Frontal cortex (tissue), 4 donors: ENCODE results near the gene ELL. TPM values are rescaled to one million over a fixed set of nuclear protein-coding genes. Genes with fewer than 3 reads are reported as not detected.

Source experiments
- DNase-seq, 2 donors: peaks; one replicate each; pipeline ENCODE4 v3.0.0; 2012; ENCODE audit warnings: low spot score in 2 of 2
- FAIRE-seq: peaks from 2 replicates; lab custom pipeline; 2012; peaks lifted over from hg19 to GRCh38; lab: Jason Lieb, UNC
- total RNA-seq: library from RNA; depleted of rRNA; stranded (reverse); fragments of >200 nt; gene quantifications from one replicate; pipeline ENCODE4 v1.2.3, GENCODE V29; 2014
- donor health status: control.
- donor health status: control.
- donor health status: control.

Gene ELL
- total RNA-seq, 1 donor from 2014 or later, result 7.7 TPM

- FAIRE-seq (no peak), DNase-seq (no peak)
Observed at GRCh38 chr19:18439025-18439909, 82.6 kb downstream of the ELL start.

GRCh38 chr19:18438331-18439024 is 83.4 kb downstream of the ELL start:
- FAIRE-seq (no peak), DNase-seq (no peak)

GRCh38 chr19:18437491-18438330 is 84.2 kb downstream of the ELL start, which contains the start of gene ISYNA1:
TSS of gene ISYNA1 (minus strand) at chr19:18438133. CDS start at chr19:18437979, 154 bp downstream.
- peak; percentile 74 to 77 for DNase-seq
- no peak for FAIRE-seq

GRCh38 chr19:18436671-18437490 is 85.0 kb downstream of the ELL start:
- FAIRE-seq, result no peak
- DNase-seq, result peak; percentile 81 to 82

GRCh38 chr19:18435842-18436670 is 85.8 kb downstream of the ELL start:
- FAIRE-seq, result no peak
- DNase-seq, result no peak

- FAIRE-seq (no peak), DNase-seq (no peak)
Observed at GRCh38 chr19:18435178-18435841, 86.6 kb downstream of the ELL start.

- FAIRE-seq (no peak), DNase-seq (no peak)
Observed at GRCh38 chr19:18434411-18435175, 87.3 kb downstream of the ELL start.

GRCh38 chr19:18433735-18434398 is 88.0 kb downstream of the ELL start:
- FAIRE-seq (no peak), DNase-seq (no peak)

GRCh38 chr19:18433015-18433691 is 88.7 kb downstream of the ELL start:
- DNase-seq (no peak), FAIRE-seq (no peak)

- DNase-seq, result no peak
Observed at GRCh38 chr19:18432275-18433014, 89.4 kb downstream of the ELL start.

GRCh38 chr19:18431351-18432197 is 90.3 kb downstream of the ELL start:
- DNase-seq, result no peak
- no peak for FAIRE-seq

More at GRCh38 chr19:18432275-18433014, 89.4 kb downstream of the ELL start:
- no peak for FAIRE-seq

GRCh38 chr19:18430417-18431144 is 91.3 kb downstream of the ELL start:
- no peak for DNase-seq

GRCh38 chr19:18429717-18430416 is 92.0 kb downstream of the ELL start:
- DNase-seq, result no peak
- no peak for FAIRE-seq

More at GRCh38 chr19:18430417-18431144, 91.3 kb downstream of the ELL start:
- no peak for FAIRE-seq
